Stimulated activated CD4-positive, alpha-beta T cell treated with anti-CD3 and anti-CD28 coated beads, Interleukin-12 subunit alpha, Interleukin-12 subunit beta, amount 100 ng/mL, for 48 hours (primary cell): ENCODE results near the gene AIFM3.

ENCODE experiments used
- DNase-seq, 3 donors: peaks; one replicate each; pipeline ENCODE4 v3.0.0-alpha.2; 2020; ENCODE audit warnings: low read depth in 2 of 3, low spot score in 1 of 3

Gene AIFM3

GRCh38 chr22:21025763-21026755, 59.0 kb downstream of the AIFM3 start:
- no peak for DNase-seq

- no peak for DNase-seq
These were observed 60.0 kb downstream of the AIFM3 start for GRCh38 chr22:21026783-21027692.

- DNase-seq = no peak
These were observed 61.5 kb downstream of the AIFM3 start for GRCh38 chr22:21028277-21029251.

- DNase-seq = no peak
These were observed 62.5 kb downstream of the AIFM3 start for GRCh38 chr22:21029486-21030025.

GRCh38 chr22:21030032-21030431, 63.0 kb downstream of the AIFM3 start:
- no peak for DNase-seq
